Esophagus muscularis mucosa (tissue), 2 donors: Measurements from ENCODE around the gene IMMT.

Source experiments
- POLR2A ChIP-seq: fragments of 450-650 bp; IDR thresholded peaks from one replicate; pipeline ENCODE4 v1.6.1; 2017; ENCODE audit warnings: antibody characterized with exemption, moderate library complexity, mild to moderate bottlenecking, low read depth
- POLR2AphosphoS5 ChIP-seq, 2 donors: sonication (generic); formaldehyde crosslinking; IDR thresholded peaks; one replicate each; pipeline ENCODE4 v1.6.1; 2017; ENCODE audit warnings: antibody characterized with exemption in 2 of 2

- TF ChIP-seq POLR2AphosphoS5 (IDR thresholded peaks at IDR 0.05) (no peak), POLR2A (no peak)
These were observed 34.9 kb downstream of the IMMT start for GRCh38 chr2:86160156-86160952.
